Measurements from ENCODE around the gene CST4. TPM values are rescaled to one million over a fixed set of nuclear protein-coding genes. Genes with fewer than 3 reads are reported as not detected.
A peak's percentile ranks its signal among the peaks of the same experiment; 100 is the strongest.

CST4 gene
- total RNA-seq, 2 donors from 2014 or later: 2.0 to 2.3 TPM

GRCh38 chr20:23658336-23658735 lies 30.5 kb downstream of the CST4 start:
- no peak overlapping the region for H3K4me3 Mint-ChIP-seq
- peaks cover 46% of the 10 kb centered on the region for H3K4me1 Mint-ChIP-seq
- H3K4me1 ChIP-seq (ENCODE audit: control insufficient read depth, insufficient read depth, low read length): peaks cover 18% of the 10 kb centered on the region
- H3K36me3 ChIP-seq (ENCODE audit: control insufficient read depth, insufficient read depth, low read length): no peaks in the 10 kb centered on the region
- H3K9me3 ChIP-seq (ENCODE audit: control insufficient read depth, low read length): no peaks in the 10 kb centered on the region
- no peak overlapping the region for H3K27ac Mint-ChIP-seq
- peaks cover 3% of the 10 kb centered on the region for H3K36me3 Mint-ChIP-seq (ENCODE audit: low read depth)
- H3K27me3 ChIP-seq (ENCODE audit: control insufficient read depth, insufficient read depth, low read length, poor library complexity, severe bottlenecking): no peaks in the 10 kb centered on the region
- no peak overlapping the region for H3K4me3 ChIP-seq (ENCODE audit: low read length)
- no peak for TF ChIP-seq CTCF (conservative IDR thresholded peaks at IDR 0.05)
- WGBS, 2 experiments (ENCODE audit: insufficient coverage in 1 of 2, insufficient read length in 1 of 2): 81% methylated on average over 2 of the region's 2 CpGs; no CpG with 5 or more reads in 1 of the 2 experiments
- no peaks in the 10 kb centered on the region for H3K9me3 Mint-ChIP-seq
- no peak overlapping the region for H3K9ac ChIP-seq (ENCODE audit: extremely low read depth, low read length, poor library complexity, severe bottlenecking)
- H3K27me3 Mint-ChIP-seq (ENCODE audit: insufficient read depth): no peaks in the 10 kb centered on the region
- no peak overlapping the region for H3K27ac ChIP-seq (ENCODE audit: low read depth, low read length)
- DNase-seq: peak; percentile 5

- Mint-ChIP-seq H3K4me1 (peaks cover 46% of the 10 kb centered on the region), H3K27ac (no peak overlapping the region), H3K9me3 (no peaks in the 10 kb centered on the region), H3K27me3 (ENCODE audit: insufficient read depth) (no peaks in the 10 kb centered on the region), H3K36me3 (ENCODE audit: low read depth) (peaks cover 4% of the 10 kb centered on the region), H3K4me3 (no peak overlapping the region)
- no peaks in the 10 kb centered on the region for H3K27me3 ChIP-seq (ENCODE audit: control insufficient read depth, insufficient read depth, low read length, poor library complexity, severe bottlenecking)
- no peak overlapping the region for H3K9ac ChIP-seq (ENCODE audit: extremely low read depth, low read length, poor library complexity, severe bottlenecking)
- WGBS, 2 experiments (ENCODE audit: insufficient coverage in 1 of 2, insufficient read length in 1 of 2): 83 to 100% methylated on average over 1 to 8 of the region's 8 CpGs
- peak; percentile 45 for DNase-seq
- TF ChIP-seq CTCF (conservative IDR thresholded peaks at IDR 0.05): no peak
- no peak overlapping the region for H3K27ac ChIP-seq (ENCODE audit: low read depth, low read length)
- H3K4me1 ChIP-seq (ENCODE audit: control insufficient read depth, insufficient read depth, low read length): peaks cover 18% of the 10 kb centered on the region
- no peak overlapping the region for H3K4me3 ChIP-seq (ENCODE audit: low read length)
- H3K36me3 ChIP-seq (ENCODE audit: control insufficient read depth, insufficient read depth, low read length): no peaks in the 10 kb centered on the region
- H3K9me3 ChIP-seq (ENCODE audit: control insufficient read depth, low read length): no peaks in the 10 kb centered on the region
Observed at GRCh38 chr20:23657202-23657601, 31.6 kb downstream of the CST4 start.

- no peaks in the 10 kb centered on the region for H3K9me3 Mint-ChIP-seq
- Histone ChIP-seq H3K27ac (ENCODE audit: low read depth, low read length) (no peak overlapping the region), H3K4me1 (ENCODE audit: control insufficient read depth, insufficient read depth, low read length) (peaks cover 18% of the 10 kb centered on the region)
Observed at GRCh38 chr20:23656372-23656771, 32.5 kb downstream of the CST4 start.

More at GRCh38 chr20:23656372-23656771, 32.5 kb downstream of the CST4 start:
- no peaks in the 10 kb centered on the region for H3K36me3 ChIP-seq (ENCODE audit: control insufficient read depth, insufficient read depth, low read length)
- Mint-ChIP-seq H3K27me3 (ENCODE audit: insufficient read depth) (no peaks in the 10 kb centered on the region), H3K27ac (no peak overlapping the region), H3K4me3 (no peak overlapping the region), H3K36me3 (ENCODE audit: low read depth) (peaks cover 4% of the 10 kb centered on the region), H3K4me1 (peaks cover 43% of the 10 kb centered on the region)
- 82 to 89% methylated on average over 8 to 10 of the region's 10 CpGs for whole genome bisulfite sequencing, 2 experiments (ENCODE audit: insufficient coverage in 1 of 2, insufficient read length in 1 of 2)
- no peak for TF ChIP-seq CTCF (conservative IDR thresholded peaks at IDR 0.05)
- no peak overlapping the region for H3K4me3 ChIP-seq (ENCODE audit: low read length)
- no peak overlapping the region for H3K9ac ChIP-seq (ENCODE audit: extremely low read depth, low read length, poor library complexity, severe bottlenecking)
- H3K9me3 ChIP-seq (ENCODE audit: control insufficient read depth, low read length): no peaks in the 10 kb centered on the region
- peak; percentile 46 for DNase-seq
- no peaks in the 10 kb centered on the region for H3K27me3 ChIP-seq (ENCODE audit: control insufficient read depth, insufficient read depth, low read length, poor library complexity, severe bottlenecking)
